SK-N-SH (cell line): ENCODE measurements around the gene TC2N. TPM values are rescaled to one million over a fixed set of nuclear protein-coding genes. Genes with fewer than 3 reads are reported as not detected.
"Not testable (repeated sequence)": the region's sequence is repeated elsewhere in the genome, so short reads cannot be mapped to it uniquely, and the experiment has no call there.

Experiments
- CTCF ChIA-PET: fragments of 300-600, 350-600 bp; formaldehyde crosslinking; extraction: SDS; loops from one replicate; lab custom pipeline; 2021; lab: Yijun Ruan, JAX
- POLR2A ChIA-PET: fragments of 350-600 bp; sonication (Branson Sonifier 250); formaldehyde crosslinking; extraction: SDS; loops from one replicate; lab custom pipeline; 2020; ENCODE audit warnings: antibody characterized with exemption, inconsistent platforms; lab: Yijun Ruan, JAX
- DNase-seq: peaks from one replicate; pipeline ENCODE4 v3.0.0; 2012
- H2AFZ ChIP-seq: fragments of 200-600 bp; sonication (generic); 2 replicates; pipeline ENCODE4 v1.8.1; 2016; ENCODE audit warnings: antibody characterized with exemption, mild to moderate bottlenecking, low read depth
- H3F3A ChIP-seq: fragments of 200-600 bp; sonication (generic); replicated peaks from 2 replicates; pipeline ENCODE3; 2016; ENCODE audit warnings: antibody characterized with exemption, mild to moderate bottlenecking; ENCODE audit not compliant: insufficient read depth
- H3K27ac ChIP-seq, 2 experiments: fragments of 200-500 bp in 1 of 2; fragments of 200-600 bp in 1 of 2; sonication (Bioruptor generic) in 1 of 2; sonication (generic), shearing (Covaris generic) in 1 of 2; 2 replicates each; pipeline versions ENCODE4 v1.5.1 to v1.6.1; 2014 to 2016; ENCODE audit warnings: low read depth in 2 of 2, inconsistent platforms in 1 of 2, low read length in 1 of 2, mild to moderate bottlenecking in 1 of 2, mixed read lengths in 1 of 2
- H3K27me3 ChIP-seq: fragments of 200-600 bp; sonication (generic), shearing (Covaris generic); 2 replicates; pipeline ENCODE4 v1.6.1; 2016; ENCODE audit warnings: mixed run types; ENCODE audit not compliant: insufficient read depth
- H3K36me3 ChIP-seq, 2 experiments: fragments of 200-500 bp in 1 of 2; fragments of 200-600 bp in 1 of 2; sonication (Bioruptor generic) in 1 of 2; sonication (generic) in 1 of 2; replicated peaks in 1 of 2; 2 replicates each; pipeline versions ENCODE3 to v1.5.1; 2014 to 2016; ENCODE audit warnings: low read length in 1 of 2, mild to moderate bottlenecking in 1 of 2; ENCODE audit not compliant: insufficient read depth in 2 of 2, control insufficient read depth in 1 of 2
- H3K4me1 ChIP-seq, 2 experiments: fragments of 200-500 bp in 1 of 2; fragments of 200-600 bp in 1 of 2; sonication (Bioruptor generic) in 1 of 2; sonication (generic), shearing (Covaris generic) in 1 of 2; 2 replicates each; pipeline versions ENCODE4 v1.5.1 to v1.6.1; 2014 to 2016; ENCODE audit warnings: low read depth in 1 of 2, low read length in 1 of 2, mixed run types in 1 of 2; ENCODE audit not compliant: insufficient read depth in 2 of 2, control insufficient read depth in 1 of 2
- H3K4me2 ChIP-seq: fragments of 200-600 bp; sonication (generic), shearing (Covaris generic); 2 replicates; pipeline ENCODE4 v1.6.1; 2017; ENCODE audit warnings: mixed run types
- H3K4me3 ChIP-seq, 2 experiments: fragments of 200-500 bp in 1 of 2; fragments of 200-600 bp in 1 of 2; sonication (Bioruptor generic) in 1 of 2; sonication (generic), shearing (Covaris generic) in 1 of 2; 2 replicates each; pipeline versions ENCODE4 v1.5.1 to v1.8.1; 2014 to 2016; ENCODE audit warnings: low read depth in 2 of 2, inconsistent platforms in 1 of 2, low read length in 1 of 2, mild to moderate bottlenecking in 1 of 2, mixed read lengths in 1 of 2, moderate library complexity in 1 of 2
- H3K79me2 ChIP-seq: fragments of 200-600 bp; sonication (generic); 2 replicates; pipeline ENCODE4 v1.8.1; 2017; ENCODE audit warnings: mild to moderate bottlenecking; ENCODE audit not compliant: insufficient read depth
- H3K9ac ChIP-seq: fragments of 200-600 bp; sonication (generic); 2 replicates; pipeline ENCODE4 v1.6.1; 2017; ENCODE audit warnings: mixed run types
- H3K9me2 ChIP-seq: fragments of 200-600 bp; sonication (generic); 2 replicates; pipeline ENCODE4 v1.6.1; 2017; ENCODE audit warnings: mixed run types
- H3K9me3 ChIP-seq: fragments of 200-600 bp; sonication (generic); 2 replicates; pipeline ENCODE4 v1.6.1; 2017; ENCODE audit warnings: mixed run types, mild to moderate bottlenecking, moderate library complexity
- H4K20me1 ChIP-seq: fragments of 200-600 bp; sonication (generic); 2 replicates; pipeline ENCODE4 v1.6.1; 2017; ENCODE audit warnings: mild to moderate bottlenecking, mixed run types; ENCODE audit not compliant: insufficient read depth
- ELF1 ChIP-seq: IDR thresholded peaks from 2 replicates; pipeline ENCODE4 v1.4.0; 2012
- GABPA ChIP-seq: IDR thresholded peaks from 2 replicates; pipeline ENCODE4 v1.4.0; 2012; ENCODE audit warnings: low read depth, mild to moderate bottlenecking
- NFIC ChIP-seq: IDR thresholded peaks from 2 replicates; pipeline ENCODE4 v1.4.0; 2012; ENCODE audit warnings: borderline replicate concordance
- NRF1 ChIP-seq: IDR thresholded peaks from 2 replicates; pipeline ENCODE4 v1.6.1; 2012; ENCODE audit warnings: low read depth, mild to moderate bottlenecking, low read length
- POLR2AphosphoS5 ChIP-seq: IDR thresholded peaks from 2 replicates; pipeline ENCODE4 v1.6.1; 2012; ENCODE audit warnings: low read depth, low read length
- RAD21 ChIP-seq: IDR thresholded peaks from 2 replicates; pipeline ENCODE4 v1.6.1; 2012; ENCODE audit warnings: mild to moderate bottlenecking, low read length
- REST ChIP-seq: IDR thresholded peaks from 2 replicates; pipeline ENCODE4 v1.6.1; 2012; ENCODE audit warnings: mild to moderate bottlenecking, low read depth, low read length, moderate library complexity
- SIN3A ChIP-seq: IDR thresholded peaks from 2 replicates; pipeline ENCODE4 v1.6.1; 2012; ENCODE audit warnings: low read depth, mild to moderate bottlenecking, low read length, moderate library complexity, borderline replicate concordance
- TCF12 ChIP-seq: IDR thresholded peaks from 2 replicates; pipeline ENCODE4 v1.4.0; 2012
- USF1 ChIP-seq: IDR thresholded peaks from 2 replicates; pipeline ENCODE4 v1.4.0; 2012; ENCODE audit warnings: low read depth, borderline replicate concordance
- YY1 ChIP-seq: IDR thresholded peaks from 2 replicates; pipeline ENCODE4 v1.4.0; 2012; ENCODE audit warnings: low read depth, mild to moderate bottlenecking
- WGBS: methylation state at CpG from one replicate; pipeline ENCODE4 v1.1.6; 2017; ENCODE audit warnings: low lambda C conversion rate; 5-methylcytosine and 5-hydroxymethylcytosine counted together
- polyA plus RNA-seq, 3 experiments: library from polyadenylated mRNA; depleted of rRNA; stranded (reverse); fragments of >200 nt; gene quantifications; 2 replicates each; pipeline ENCODE4 v1.2.3, GENCODE V29; 2012
- TF ChIP-seq, protein P1 (sequence below): fragments of 150-350 bp; IDR thresholded peaks from 2 replicates; pipeline ENCODE4 v1.6.1; 2016; ENCODE audit warnings: mild to moderate bottlenecking, low read depth, low read length

TC2N gene
- polyA plus RNA-seq, 1 of the 3 experiments (the other 2 are of a cell fraction) = not detected

GRCh38 chr14:91742621-91743304 is 124.6 kb downstream of the TC2N start:
- Histone ChIP-seq H3F3A (no peaks in the 10 kb centered on the region), H3K9ac (no peak overlapping the region), H3K9me2 (no peaks in the 10 kb centered on the region), H3K79me2 (no peaks in the 10 kb centered on the region), H4K20me1 (no peaks in the 10 kb centered on the region), H3K9me3 (no peaks in the 10 kb centered on the region), H2AFZ (no peak overlapping the region; the same call in 1 of the 2 replicates), H3K27me3 (no peaks in the 10 kb centered on the region), H3K4me1 (no peaks in the 10 kb centered on the region), H3K27ac (no peak overlapping the region), H3K36me3 (no peaks in the 10 kb centered on the region), H3K4me2 (no peak overlapping the region), H3K4me3 (no peak overlapping the region)
- DNase-seq = no peak
- CTCF ChIA-PET = no interaction called here
- POLR2A ChIA-PET = no interaction called here
- 10% methylated on average over 1 of the region's 1 CpG for WGBS
- TF ChIP-seq NFIC (no peak), RAD21 (no peak), POLR2AphosphoS5 (no peak), NRF1 (no peak), ELF1 (no peak), USF1 (no peak), REST (no peak), GABPA (no peak), YY1 (no peak), SIN3A (no peak), TCF12 (no peak)
- TF ChIP-seq, protein P1, sequence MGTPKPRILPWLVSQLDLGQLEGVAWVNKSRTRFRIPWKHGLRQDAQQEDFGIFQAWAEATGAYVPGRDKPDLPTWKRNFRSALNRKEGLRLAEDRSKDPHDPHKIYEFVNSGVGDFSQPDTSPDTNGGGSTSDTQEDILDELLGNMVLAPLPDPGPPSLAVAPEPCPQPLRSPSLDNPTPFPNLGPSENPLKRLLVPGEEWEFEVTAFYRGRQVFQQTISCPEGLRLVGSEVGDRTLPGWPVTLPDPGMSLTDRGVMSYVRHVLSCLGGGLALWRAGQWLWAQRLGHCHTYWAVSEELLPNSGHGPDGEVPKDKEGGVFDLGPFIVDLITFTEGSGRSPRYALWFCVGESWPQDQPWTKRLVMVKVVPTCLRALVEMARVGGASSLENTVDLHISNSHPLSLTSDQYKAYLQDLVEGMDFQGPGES = no peak

- H4K20me1 ChIP-seq, H3K79me2 ChIP-seq, POLR2A ChIA-PET, H3K9ac ChIP-seq, H3K4me1 ChIP-seq, CTCF ChIA-PET, H2AFZ ChIP-seq, H3K36me3 ChIP-seq, H3K9me3 ChIP-seq, H3K4me3 ChIP-seq, DNase-seq, H3K9me2 ChIP-seq, H3K4me2 ChIP-seq, H3F3A ChIP-seq, H3K27ac ChIP-seq, H3K27me3 ChIP-seq: not testable (repeated sequence)
- 10% methylated on average over 2 of the region's 2 CpGs for WGBS
These were observed 127.5 kb downstream of the TC2N start for GRCh38 chr14:91739867-91740266.
